NOMO-1 treated with DMSO at 0.1 percent for 48 hours (cell line): Measurements from ENCODE around the gene ADIPOQ.
"Not testable (repeated sequence)": the region's sequence is repeated elsewhere in the genome, so short reads cannot be mapped to it uniquely, and the experiment has no call there.

Source experiments
- DNase-seq: peaks from one replicate; lab custom pipeline; 2025; ENCODE audit not compliant: unreplicated experiment; lab: John Stamatoyannopoulos, UW

ADIPOQ gene

GRCh38 chr3:186842426-186843038 is at the start of gene ADIPOQ:
TSS of gene ADIPOQ (plus strand) at chr3:186842710. CDS start at chr3:186853059, 10,349 bp downstream.
- no peak for DNase-seq

- no peak for DNase-seq
Measured at GRCh38 chr3:186798239-186798874, 44.2 kb upstream of the ADIPOQ start.

GRCh38 chr3:186800285-186800684 is 42.2 kb upstream of the ADIPOQ start:
- DNase-seq = no peak

GRCh38 chr3:186802701-186803100 is 39.8 kb upstream of the ADIPOQ start:
- no peak for DNase-seq

- DNase-seq = not testable (repeated sequence)
Measured at GRCh38 chr3:186803447-186803846, 39.1 kb upstream of the ADIPOQ start.

GRCh38 chr3:186806089-186807055 is 36.1 kb upstream of the ADIPOQ start, which contains the start of gene RFC4:
TSS of gene RFC4 (minus strand) at chr3:186806482. CDS start at chr3:186804713, 1,769 bp downstream.
- peak; percentile 90 for DNase-seq

GRCh38 chr3:186807231-186807630 is 35.3 kb upstream of the ADIPOQ start:
- DNase-seq = no peak

- no peak for DNase-seq
Measured at GRCh38 chr3:186810336-186810996, 32.0 kb upstream of the ADIPOQ start.

GRCh38 chr3:186811313-186811712 is 31.2 kb upstream of the ADIPOQ start:
- not testable (repeated sequence) for DNase-seq

GRCh38 chr3:186814100-186814499 is 28.4 kb upstream of the ADIPOQ start:
- DNase-seq = no peak

GRCh38 chr3:186815435-186815834 is 27.1 kb upstream of the ADIPOQ start:
- DNase-seq = peak; percentile 78

- no peak for DNase-seq
Measured at GRCh38 chr3:186818516-186818915, 24.0 kb upstream of the ADIPOQ start.

GRCh38 chr3:186818956-186819355 is 23.6 kb upstream of the ADIPOQ start:
- no peak for DNase-seq

GRCh38 chr3:186821429-186822387 is 20.8 kb upstream of the ADIPOQ start:
- DNase-seq = peak; percentile 64

- not testable (repeated sequence) for DNase-seq
Measured at GRCh38 chr3:186822388-186822759, 20.1 kb upstream of the ADIPOQ start.

- DNase-seq = no peak
Measured at GRCh38 chr3:186823386-186823785, 19.1 kb upstream of the ADIPOQ start.

GRCh38 chr3:186824430-186825139 is 17.9 kb upstream of the ADIPOQ start:
- DNase-seq = no peak

- no peak for DNase-seq
Measured at GRCh38 chr3:186825294-186825821, 17.2 kb upstream of the ADIPOQ start.

GRCh38 chr3:186825872-186826409 is 16.6 kb upstream of the ADIPOQ start:
- no peak for DNase-seq
